CD1c-positive myeloid dendritic cell (primary cell): Measurements from ENCODE around the gene CLDN4.
"Not testable (repeated sequence)": the region's sequence is repeated elsewhere in the genome, so short reads cannot be mapped to it uniquely, and the experiment has no call there.

Experiments used
- DNase-seq: peaks from one replicate; pipeline ENCODE4 v3.0.0-alpha.2; 2016; ENCODE audit errors: extremely low spot score

CLDN4 gene, protein sequence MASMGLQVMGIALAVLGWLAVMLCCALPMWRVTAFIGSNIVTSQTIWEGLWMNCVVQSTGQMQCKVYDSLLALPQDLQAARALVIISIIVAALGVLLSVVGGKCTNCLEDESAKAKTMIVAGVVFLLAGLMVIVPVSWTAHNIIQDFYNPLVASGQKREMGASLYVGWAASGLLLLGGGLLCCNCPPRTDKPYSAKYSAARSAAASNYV

GRCh38 chr7:73830681-73831583, at the start of gene CLDN4:
Gene CLDN4 (plus strand): TSS chr7:73830996. CDS start chr7:73831202, 206 bp downstream.
- DNase-seq = no peak

GRCh38 chr7:73786588-73786987, 44.2 kb upstream of the CLDN4 start:
- DNase-seq = no peak

DNA sequence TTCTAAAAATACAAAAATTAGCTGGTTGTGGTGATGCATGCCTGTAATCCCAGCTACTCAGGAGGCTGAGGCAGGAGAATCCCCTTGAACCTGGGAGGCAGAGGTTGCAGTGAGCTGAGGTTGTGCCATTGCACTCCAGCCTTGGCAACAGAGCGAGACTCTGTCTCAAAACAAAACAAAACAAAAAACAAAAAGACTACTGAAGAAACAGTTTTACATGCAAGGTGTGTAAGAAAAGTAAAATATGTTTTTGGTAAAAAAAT, 43.1 kb upstream of the CLDN4 start:
- not testable (repeated sequence) for DNase-seq

GRCh38 chr7:73789051-73789450, 41.7 kb upstream of the CLDN4 start:
- DNase-seq = no peak

DNA sequence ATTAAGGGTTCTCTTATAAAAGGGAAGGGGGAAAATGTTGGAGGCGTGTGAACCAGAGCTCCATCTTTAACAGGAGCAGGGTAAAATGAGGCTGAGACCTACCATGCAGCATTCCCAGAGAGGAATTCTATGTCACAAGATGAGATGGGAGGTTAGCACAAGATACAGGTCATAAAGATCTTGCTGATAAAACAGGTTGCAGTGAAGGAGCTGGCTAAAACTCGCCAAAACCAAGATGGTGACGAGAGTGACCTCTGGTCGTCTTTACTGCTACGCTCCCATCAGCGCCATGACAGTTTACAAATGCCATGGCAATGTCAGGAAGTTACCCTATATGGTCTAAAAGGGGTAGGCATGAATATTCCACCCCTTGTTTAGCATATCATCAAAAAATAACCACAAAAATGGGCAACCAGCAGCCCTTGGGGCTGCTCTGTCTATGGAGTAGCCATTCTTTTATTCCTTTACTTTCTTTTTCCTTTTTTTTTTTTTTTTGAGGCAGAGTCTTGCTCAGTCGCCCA, 39.6 kb upstream of the CLDN4 start:
- DNase-seq = not testable (repeated sequence)

DNA sequence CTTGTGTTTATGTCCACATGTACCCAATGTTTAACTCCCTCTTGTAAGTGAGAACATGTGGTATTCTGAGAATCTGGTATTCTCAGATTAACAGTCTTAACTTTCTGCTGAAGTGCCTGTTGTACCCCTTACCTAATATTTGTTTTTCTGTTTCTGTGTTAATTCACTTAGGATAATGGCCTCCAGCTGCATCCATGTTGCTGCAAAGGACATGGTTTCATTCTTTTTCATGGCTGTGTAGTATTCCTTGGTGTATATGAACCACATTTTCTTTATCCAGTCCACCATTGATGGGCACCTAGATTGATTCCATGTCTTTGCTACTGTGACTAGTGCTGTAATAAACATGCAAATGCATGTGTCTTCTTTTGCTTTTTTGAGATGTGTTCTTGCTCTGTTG, 35.6 kb upstream of the CLDN4 start:
- DNase-seq = not testable (repeated sequence)

GRCh38 chr7:73796656-73797055, 34.1 kb upstream of the CLDN4 start:
- not testable (repeated sequence) for DNase-seq

GRCh38 chr7:73797176-73797575, 33.6 kb upstream of the CLDN4 start:
- DNase-seq = not testable (repeated sequence)

- no peak for DNase-seq
These were observed 31.3 kb upstream of the CLDN4 start for GRCh38 chr7:73799282-73800141.

DNA sequence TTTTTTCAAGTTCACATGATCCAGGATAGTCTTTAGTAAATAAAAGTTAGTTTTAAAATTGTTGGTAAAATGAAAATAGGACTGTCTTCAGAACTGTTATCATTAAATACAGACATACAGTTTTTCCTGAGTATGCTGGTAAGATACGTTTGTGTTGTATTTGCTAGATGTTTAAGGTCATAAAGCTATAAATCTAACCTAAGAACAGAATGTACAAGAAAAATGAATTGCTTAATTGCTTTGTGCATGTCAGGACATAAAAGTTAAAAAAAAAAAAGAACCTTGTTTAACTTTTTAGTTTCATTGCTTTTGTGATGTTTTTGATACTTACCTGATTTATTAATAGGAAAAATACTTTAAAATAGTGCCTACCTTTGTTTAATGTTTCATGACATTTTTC, 29.2 kb upstream of the CLDN4 start:
- no peak for DNase-seq

- DNase-seq = no peak
These were observed 28.3 kb upstream of the CLDN4 start for GRCh38 chr7:73802459-73802858.

GRCh38 chr7:73809467-73809951, 21.3 kb upstream of the CLDN4 start:
- no peak for DNase-seq

GRCh38 chr7:73810998-73811360, 19.8 kb upstream of the CLDN4 start:
- DNase-seq = no peak

DNA sequence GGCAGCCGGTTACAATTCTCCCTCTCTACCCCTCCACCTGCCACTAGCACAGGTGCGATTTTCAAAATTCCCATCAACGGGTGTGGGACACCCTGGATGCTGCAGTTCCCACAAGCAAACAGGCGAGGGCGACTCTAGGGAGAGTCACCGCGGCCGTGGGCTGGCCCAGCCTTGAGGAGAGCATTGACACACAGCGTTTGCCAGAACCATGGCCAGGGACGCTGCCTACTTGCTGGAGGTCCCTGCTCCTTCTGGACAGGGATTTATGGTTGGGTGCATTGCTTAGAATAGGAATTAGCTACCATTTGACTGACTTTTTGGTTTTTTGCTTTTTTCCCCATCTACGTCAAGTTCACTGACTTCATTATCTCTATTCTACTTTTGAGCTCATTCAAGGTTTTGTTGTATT, 19.0 kb upstream of the CLDN4 start:
- DNase-seq = peak; percentile 79

DNA sequence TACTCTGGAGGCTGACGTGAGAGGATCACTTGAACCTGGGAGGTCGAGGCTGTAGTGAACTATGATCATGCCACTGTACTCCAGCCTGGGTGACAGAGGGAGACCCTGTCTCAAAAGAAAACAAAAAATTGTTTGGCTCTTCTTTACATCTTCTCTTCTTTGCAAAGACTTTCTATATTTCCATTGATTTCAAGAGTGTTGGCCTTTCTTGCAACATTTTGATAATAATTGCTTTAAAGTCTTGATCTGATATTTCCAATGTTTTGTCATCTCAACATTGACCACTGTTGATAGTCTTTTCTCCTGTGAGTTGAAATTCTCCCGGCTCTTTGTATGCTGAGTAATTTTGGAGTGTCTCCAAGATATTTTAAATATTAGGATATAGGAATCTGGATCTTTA, 17.8 kb upstream of the CLDN4 start:
- DNase-seq = no peak

DNA sequence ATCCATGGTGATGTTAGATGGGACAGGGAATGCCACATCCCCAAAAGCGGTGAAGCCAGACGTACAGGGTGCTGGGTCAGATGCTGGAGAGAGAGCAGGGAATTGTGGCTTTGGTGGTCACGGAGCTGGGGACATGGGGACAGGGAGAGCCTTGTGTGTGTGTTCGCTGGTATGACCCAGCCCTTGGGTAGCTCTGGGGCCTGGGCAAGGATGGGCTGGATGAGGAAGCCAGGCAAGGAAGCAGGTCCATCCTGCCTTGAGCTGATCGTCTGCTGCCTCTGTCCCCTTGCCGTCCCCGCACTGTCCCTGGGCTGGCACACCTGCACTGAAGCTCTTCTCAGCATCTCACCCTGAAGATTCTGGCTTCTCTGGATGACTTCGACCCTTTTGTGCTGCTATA, 15.4 kb upstream of the CLDN4 start:
- no peak for DNase-seq

- no peak for DNase-seq
These were observed 13.7 kb upstream of the CLDN4 start for GRCh38 chr7:73817121-73817520.

- DNase-seq = no peak
These were observed 10.8 kb upstream of the CLDN4 start for GRCh38 chr7:73820013-73820412.

GRCh38 chr7:73821597-73822285, 9.1 kb upstream of the CLDN4 start:
- not testable (repeated sequence) for DNase-seq

DNA sequence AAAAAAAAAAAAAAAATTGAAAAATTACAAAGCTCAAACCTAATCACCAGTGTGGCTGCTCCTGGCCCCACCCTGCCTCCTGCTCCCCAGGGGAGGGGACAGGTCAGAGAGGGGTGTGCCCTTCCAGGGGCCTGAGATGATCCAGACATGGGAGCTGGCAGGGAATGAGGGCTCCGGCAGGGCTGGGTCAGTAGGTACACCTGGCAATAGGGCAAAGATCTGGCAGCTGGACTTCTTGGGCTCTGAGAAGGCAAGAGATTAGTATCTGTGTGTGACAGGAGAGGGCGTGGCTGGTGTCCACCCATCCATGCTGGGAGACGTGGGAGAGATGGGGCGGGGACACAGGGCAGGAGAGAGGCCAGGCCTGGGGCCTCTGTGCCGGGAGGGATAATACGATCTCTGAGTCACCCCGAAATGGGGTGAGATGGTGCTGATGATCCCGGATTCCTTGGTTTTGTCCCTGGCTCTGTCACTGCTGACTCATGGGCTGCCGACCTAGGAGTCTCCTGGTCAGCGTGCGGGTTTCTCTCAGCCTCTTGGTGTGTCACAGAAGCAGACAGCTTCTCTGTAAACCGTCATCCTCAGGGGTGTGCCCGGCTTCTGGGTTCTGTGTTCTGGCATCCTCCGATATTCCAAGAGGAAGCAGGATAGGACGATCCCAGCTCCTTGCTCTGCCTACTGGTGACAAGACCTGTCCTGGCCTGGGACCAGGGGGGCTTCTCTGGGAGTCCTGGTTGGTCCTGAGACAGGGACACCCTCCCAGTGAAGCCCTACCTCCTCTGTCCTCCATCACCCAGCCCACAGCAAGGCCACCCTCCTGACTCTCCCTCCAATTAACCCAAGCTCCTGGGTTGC, 8.2 kb upstream of the CLDN4 start:
- no peak for DNase-seq

- no peak for DNase-seq
These were observed 7.5 kb upstream of the CLDN4 start for GRCh38 chr7:73823257-73823656.
